Activated CD4-positive, CD25-positive, alpha-beta regulatory T cell treated with anti-CD3 and anti-CD28 coated beads, Interleukin-2, amount 50 U/mL, for 24 hours (primary cell): ENCODE measurements around the gene STK11.

Experiments used
- ATAC-seq, 2 donors: fragments of 150-1000 bp; cut with Tn5 transposase; one replicate each; pipeline ENCODE4 v1.10.0; 2021; ENCODE audit warnings: mild to moderate bottlenecking in 1 of 2, moderate library complexity in 1 of 2

Gene STK11

GRCh38 chr19:1205114-1206099 lies at the start of gene STK11:
Gene STK11 (plus strand): TSS chr19:1205778. CDS start chr19:1206914, 1,136 bp downstream.
- peak; percentile 97 for ATAC-seq

GRCh38 chr19:1156305-1156801 lies 49.2 kb upstream of the STK11 start:
- ATAC-seq: no peak

GRCh38 chr19:1156830-1157615 lies 48.6 kb upstream of the STK11 start:
- no peak for ATAC-seq

GRCh38 chr19:1157931-1158884 lies 47.4 kb upstream of the STK11 start:
- no peak for ATAC-seq

- ATAC-seq: no peak
Observed at GRCh38 chr19:1158885-1159448, 46.6 kb upstream of the STK11 start.

- ATAC-seq: no peak
Observed at GRCh38 chr19:1159864-1160595, 45.5 kb upstream of the STK11 start.

GRCh38 chr19:1161716-1162115 lies 43.9 kb upstream of the STK11 start:
- ATAC-seq: no peak

- ATAC-seq: no peak
Observed at GRCh38 chr19:1162404-1163282, 42.9 kb upstream of the STK11 start.

GRCh38 chr19:1163283-1163933 lies 42.2 kb upstream of the STK11 start:
- ATAC-seq: no peak

- ATAC-seq: no peak
Observed at GRCh38 chr19:1163934-1164683, 41.5 kb upstream of the STK11 start.

GRCh38 chr19:1164684-1165531 lies 40.7 kb upstream of the STK11 start:
- ATAC-seq: no peak

GRCh38 chr19:1166872-1167573 lies 38.6 kb upstream of the STK11 start:
- no peak for ATAC-seq

GRCh38 chr19:1167687-1168571 lies 37.6 kb upstream of the STK11 start:
- ATAC-seq: no peak

- no peak for ATAC-seq
Observed at GRCh38 chr19:1168572-1169410, 36.8 kb upstream of the STK11 start.

GRCh38 chr19:1169411-1169791 lies 36.2 kb upstream of the STK11 start:
- no peak for ATAC-seq
